Esophagus squamous epithelium (tissue), 4 donors: Measurements from ENCODE around the gene CLASP2.

Source experiments
- CTCF ChIP-seq, 6 experiments: fragments of 450-650 bp in 4 of 6; fragments of 200-600 bp in 2 of 6; sonication (generic) in 2 of 6; IDR thresholded peaks; one replicate each; pipeline ENCODE4 v1.5.1; 2016 to 2019; ENCODE audit warnings: antibody characterized with exemption in 6 of 6, mild to moderate bottlenecking in 4 of 6, moderate library complexity in 4 of 6
- POLR2A ChIP-seq, 4 donors: fragments of 450-650 bp; IDR thresholded peaks; one replicate each; pipeline ENCODE4 v1.6.1; 2017; ENCODE audit warnings: antibody characterized with exemption in 4 of 4, mild to moderate bottlenecking in 4 of 4, moderate library complexity in 3 of 4

GRCh38 chr3:33575311-33575710 lies 142.7 kb downstream of the CLASP2 start:
- TF ChIP-seq CTCF (IDR thresholded peaks at IDR 0.05) (no peak), POLR2A (IDR thresholded peaks at IDR 0.05) (no peak)
